Gastrocnemius medialis (tissue), 4 donors: ENCODE data around the gene FANCM. TPM values are rescaled to one million over a fixed set of nuclear protein-coding genes. Genes with fewer than 3 reads are reported as not detected.
A peak's percentile ranks its signal among the peaks of the same experiment; 100 is the strongest.

ENCODE experiments used
- ATAC-seq, 2 donors: fragments of 150-250 bp; one replicate each; pipeline ENCODE4 v1.9.1; 2016
- DNase-seq, 2 donors: peaks; one replicate each; pipeline ENCODE4 v3.0.0-alpha.2; 2019
- H3K27ac ChIP-seq, 4 donors: fragments of 200-600 bp; sonication (generic); 1 replicate in 1 of 4; 2 replicates in 3 of 4; pipeline ENCODE4 v1.5.1; 2016 to 2018; ENCODE audit warnings: mild to moderate bottlenecking in 2 of 4, moderate library complexity in 1 of 4
- H3K27me3 ChIP-seq, 3 donors: fragments of 200-600 bp; sonication (generic) in 2 of 3; 1 replicate in 1 of 3; 2 replicates in 2 of 3; pipeline versions ENCODE4 v1.5.1 to v1.6.0; 2016 to 2019; ENCODE audit warnings: mild to moderate bottlenecking in 1 of 3, moderate library complexity in 1 of 3
- H3K36me3 ChIP-seq, 2 donors: fragments of 200-600 bp; sonication (generic) in 1 of 2; one replicate each; pipeline ENCODE4 v1.5.1; 2017 to 2018
- H3K4me1 ChIP-seq, 2 donors: fragments of 200-600 bp; sonication (generic) in 1 of 2; one replicate each; pipeline ENCODE4 v1.5.1; 2016 to 2017; ENCODE audit warnings: mild to moderate bottlenecking in 2 of 2
- H3K4me3 ChIP-seq, 4 donors: fragments of 200-600 bp; sonication (generic) in 3 of 4; 1 replicate in 1 of 4; 2 replicates in 3 of 4; pipeline ENCODE4 v1.5.1; 2016 to 2019; ENCODE audit warnings: mild to moderate bottlenecking in 2 of 4
- H3K9me3 ChIP-seq, 3 donors: fragments of 200-600 bp; sonication (generic) in 2 of 3; 1 replicate in 1 of 3; 2 replicates in 2 of 3; pipeline ENCODE4 v1.5.1; 2016 to 2019
- POLR2A ChIP-seq, 2 donors: fragments of 450-650 bp; IDR thresholded peaks; one replicate each; pipeline ENCODE4 v1.6.1; 2017; ENCODE audit warnings: antibody characterized with exemption in 2 of 2, mild to moderate bottlenecking in 2 of 2, moderate library complexity in 2 of 2
- in situ Hi-C, 4 donors: fragments of 200-750 bp; cut with MboI; loops; one replicate each; pipeline versions ENCODE4 v1.15.0 to v1.8.0; 2017; ENCODE audit warnings: low sequenced_read_pairs in 4 of 4
- intact Hi-C: fragments of 100-400 bp; cut with DNase I; formaldehyde crosslinking; loops from one replicate; pipeline ENCODE4 v1.15.1; 2023; ENCODE audit warnings: low total_unique reads
- total RNA-seq, 4 donors: library from RNA; depleted of rRNA; stranded (reverse); fragments of >200 nt; gene quantifications; one replicate each; pipeline versions ENCODE4 v1.1.0 to v1.2.3, GENCODE V29; 2016
- TF ChIP-seq, protein P1 (sequence below), 5 experiments: fragments of 450-650 bp in 3 of 5; fragments of 200-600 bp in 2 of 5; sonication (generic) in 2 of 5; IDR thresholded peaks in 4 of 5; conservative IDR thresholded peaks in 1 of 5; 1 replicate in 4 of 5; 2 replicates in 1 of 5; pipeline ENCODE4 v1.5.1; 2016 to 2019; ENCODE audit warnings: antibody characterized with exemption in 5 of 5, mild to moderate bottlenecking in 3 of 5, moderate library complexity in 3 of 5

Gene FANCM, protein sequence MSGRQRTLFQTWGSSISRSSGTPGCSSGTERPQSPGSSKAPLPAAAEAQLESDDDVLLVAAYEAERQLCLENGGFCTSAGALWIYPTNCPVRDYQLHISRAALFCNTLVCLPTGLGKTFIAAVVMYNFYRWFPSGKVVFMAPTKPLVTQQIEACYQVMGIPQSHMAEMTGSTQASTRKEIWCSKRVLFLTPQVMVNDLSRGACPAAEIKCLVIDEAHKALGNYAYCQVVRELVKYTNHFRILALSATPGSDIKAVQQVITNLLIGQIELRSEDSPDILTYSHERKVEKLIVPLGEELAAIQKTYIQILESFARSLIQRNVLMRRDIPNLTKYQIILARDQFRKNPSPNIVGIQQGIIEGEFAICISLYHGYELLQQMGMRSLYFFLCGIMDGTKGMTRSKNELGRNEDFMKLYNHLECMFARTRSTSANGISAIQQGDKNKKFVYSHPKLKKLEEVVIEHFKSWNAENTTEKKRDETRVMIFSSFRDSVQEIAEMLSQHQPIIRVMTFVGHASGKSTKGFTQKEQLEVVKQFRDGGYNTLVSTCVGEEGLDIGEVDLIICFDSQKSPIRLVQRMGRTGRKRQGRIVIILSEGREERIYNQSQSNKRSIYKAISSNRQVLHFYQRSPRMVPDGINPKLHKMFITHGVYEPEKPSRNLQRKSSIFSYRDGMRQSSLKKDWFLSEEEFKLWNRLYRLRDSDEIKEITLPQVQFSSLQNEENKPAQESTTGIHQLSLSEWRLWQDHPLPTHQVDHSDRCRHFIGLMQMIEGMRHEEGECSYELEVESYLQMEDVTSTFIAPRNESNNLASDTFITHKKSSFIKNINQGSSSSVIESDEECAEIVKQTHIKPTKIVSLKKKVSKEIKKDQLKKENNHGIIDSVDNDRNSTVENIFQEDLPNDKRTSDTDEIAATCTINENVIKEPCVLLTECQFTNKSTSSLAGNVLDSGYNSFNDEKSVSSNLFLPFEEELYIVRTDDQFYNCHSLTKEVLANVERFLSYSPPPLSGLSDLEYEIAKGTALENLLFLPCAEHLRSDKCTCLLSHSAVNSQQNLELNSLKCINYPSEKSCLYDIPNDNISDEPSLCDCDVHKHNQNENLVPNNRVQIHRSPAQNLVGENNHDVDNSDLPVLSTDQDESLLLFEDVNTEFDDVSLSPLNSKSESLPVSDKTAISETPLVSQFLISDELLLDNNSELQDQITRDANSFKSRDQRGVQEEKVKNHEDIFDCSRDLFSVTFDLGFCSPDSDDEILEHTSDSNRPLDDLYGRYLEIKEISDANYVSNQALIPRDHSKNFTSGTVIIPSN (N-terminal part only)
- 1 to 10 TPM; 2.1 to 3.9 (median 2.9) TPM for total RNA-seq

DNA sequence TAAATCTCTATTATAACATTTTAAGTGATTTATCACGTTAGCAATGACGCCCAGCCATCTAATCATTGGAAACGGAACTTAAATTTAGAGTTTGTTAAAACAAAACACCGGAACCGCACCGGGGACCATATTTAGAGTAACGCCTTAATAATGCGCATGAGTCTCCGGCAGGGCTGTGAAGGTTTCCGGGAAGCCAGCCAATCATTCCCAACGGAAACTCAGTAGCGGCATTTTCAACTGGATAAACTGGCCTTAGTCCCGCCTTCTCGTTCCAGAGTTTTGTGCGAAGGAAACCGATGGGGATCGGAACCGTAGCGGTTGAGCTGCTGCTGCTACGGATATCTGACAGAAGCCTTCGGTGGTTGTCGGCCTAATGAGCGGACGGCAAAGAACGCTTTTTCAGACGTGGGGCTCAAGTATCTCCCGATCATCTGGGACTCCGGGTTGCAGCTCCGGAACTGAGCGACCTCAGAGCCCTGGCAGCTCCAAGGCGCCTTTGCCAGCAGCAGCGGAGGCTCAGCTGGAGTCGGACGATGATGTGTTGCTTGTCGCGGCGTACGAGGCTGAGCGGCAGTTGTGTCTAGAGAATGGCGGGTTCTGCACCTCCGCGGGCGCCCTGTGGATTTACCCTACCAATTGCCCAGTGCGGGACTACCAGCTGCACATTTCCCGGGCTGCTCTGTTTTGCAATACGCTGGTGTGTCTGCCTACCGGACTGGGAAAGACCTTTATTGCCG, at the start of gene FANCM:
Gene FANCM, plus strand, starts transcription at position 272 of the 737 bp plus-strand sequence. Its CDS starts 102 bp downstream, at position 374.
- Histone ChIP-seq H3K4me3 (peak within 1 kb of the TSS; percentile 66 to 89 (median 73)), H3K4me1 (peaks cover 47 to 48% of the 10 kb centered on the region in 2 donors), H3K36me3 (no peaks in the 10 kb centered on the region), H3K27me3 (no peaks in the 10 kb centered on the region), H3K9me3 (no peaks in the 10 kb centered on the region), H3K27ac (peak within 1 kb of the TSS; percentile 89 to 95 (median 91))
- DNase-seq: peak; percentile 90 to 93
- TF ChIP-seq POLR2A (IDR thresholded peaks at IDR 0.05): peak in 1 of 2 donors; percentile 30
- TF ChIP-seq, protein P1, sequence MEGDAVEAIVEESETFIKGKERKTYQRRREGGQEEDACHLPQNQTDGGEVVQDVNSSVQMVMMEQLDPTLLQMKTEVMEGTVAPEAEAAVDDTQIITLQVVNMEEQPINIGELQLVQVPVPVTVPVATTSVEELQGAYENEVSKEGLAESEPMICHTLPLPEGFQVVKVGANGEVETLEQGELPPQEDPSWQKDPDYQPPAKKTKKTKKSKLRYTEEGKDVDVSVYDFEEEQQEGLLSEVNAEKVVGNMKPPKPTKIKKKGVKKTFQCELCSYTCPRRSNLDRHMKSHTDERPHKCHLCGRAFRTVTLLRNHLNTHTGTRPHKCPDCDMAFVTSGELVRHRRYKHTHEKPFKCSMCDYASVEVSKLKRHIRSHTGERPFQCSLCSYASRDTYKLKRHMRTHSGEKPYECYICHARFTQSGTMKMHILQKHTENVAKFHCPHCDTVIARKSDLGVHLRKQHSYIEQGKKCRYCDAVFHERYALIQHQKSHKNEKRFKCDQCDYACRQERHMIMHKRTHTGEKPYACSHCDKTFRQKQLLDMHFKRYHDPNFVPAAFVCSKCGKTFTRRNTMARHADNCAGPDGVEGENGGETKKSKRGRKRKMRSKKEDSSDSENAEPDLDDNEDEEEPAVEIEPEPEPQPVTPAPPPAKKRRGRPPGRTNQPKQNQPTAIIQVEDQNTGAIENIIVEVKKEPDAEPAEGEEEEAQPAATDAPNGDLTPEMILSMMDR (IDR thresholded peaks at IDR 0.05 in 4 of 5, conservative IDR thresholded peaks at IDR 0.05 in 1 of 5): no peak
- intact Hi-C loops: loop anchor here (2.0 to 5.0 kb wide), 2 partner anchors 117 to 131 kb away; partner anchors contain the start of gene MIS18BP1
- in situ Hi-C loops: loop anchor here in 3 of 4 donors (10.0 to 25.0 kb wide), 4 partner anchors 51 to 231 kb away; partner anchors contain the start of genes KLHL28 (in 3 of the 3), TOGARAM1 (in 3 of the 3) and PRPF39 (in 1 of the 3)
- peak; percentile 72 to 73 for ATAC-seq

DNA sequence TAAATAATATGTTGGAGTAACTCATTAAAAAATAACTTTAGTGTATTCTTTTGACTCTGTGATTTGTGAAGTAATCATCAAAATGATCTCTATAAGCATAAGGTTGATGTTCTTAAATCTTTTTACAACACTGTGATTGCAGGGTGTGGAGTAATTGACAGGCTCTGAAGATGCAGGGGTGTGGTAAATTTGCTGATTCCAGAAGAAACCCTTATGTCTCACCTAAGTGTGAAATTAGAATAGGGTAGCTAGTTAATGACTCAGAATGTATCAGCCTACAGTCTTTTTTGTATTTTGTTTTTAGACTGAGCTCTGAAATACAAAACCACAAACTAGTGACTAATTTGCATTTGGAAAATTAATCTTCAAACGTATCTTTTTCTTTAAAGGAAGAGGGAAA, 45.9 kb upstream of the FANCM start:
- no peaks in the 10 kb centered on the region for H3K36me3 ChIP-seq
- TF ChIP-seq, protein P1 (IDR thresholded peaks at IDR 0.05 in 4 of 5, conservative IDR thresholded peaks at IDR 0.05 in 1 of 5): no peak
- no peak for TF ChIP-seq POLR2A (IDR thresholded peaks at IDR 0.05)
- H3K27ac ChIP-seq: peak overlapping the region in 3 of 4 donors; percentile 2 to 18 (median 11)
- ATAC-seq: no peak
- H3K9me3 ChIP-seq: no peaks in the 10 kb centered on the region
- peaks cover 24 to 65% of the 10 kb centered on the region in 2 donors for H3K4me1 ChIP-seq
- H3K4me3 ChIP-seq: no peak overlapping the region
- DNase-seq: no peak
- intact Hi-C loops: no loop called here
- H3K27me3 ChIP-seq: no peaks in the 10 kb centered on the region
- in situ Hi-C loops: loop anchor here in 1 of 4 donors (10.0 kb wide), 1 partner anchor 45 kb away; the partner anchor contains the start of genes FANCM and FKBP3

DNA sequence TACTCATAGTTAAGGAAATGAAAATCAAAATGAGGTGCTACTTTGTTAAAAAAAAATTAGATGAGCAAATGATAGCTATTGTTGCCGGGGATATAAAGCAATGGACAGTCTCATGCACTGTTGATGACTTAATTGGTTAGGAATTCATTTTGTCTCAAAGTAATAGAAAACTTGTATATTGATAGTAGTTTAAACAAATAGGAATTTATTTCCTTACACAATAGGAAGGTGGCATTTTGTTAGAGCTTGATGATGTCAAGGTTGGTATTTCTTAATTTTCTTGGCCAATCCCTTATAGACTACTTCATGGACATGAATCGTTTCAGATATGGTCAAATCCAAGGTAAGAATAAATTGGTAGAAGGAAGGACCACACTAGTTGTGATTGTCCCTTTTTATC, 44.0 kb upstream of the FANCM start:
- Histone ChIP-seq H3K4me3 (no peak overlapping the region), H3K27me3 (no peaks in the 10 kb centered on the region), H3K4me1 (peaks cover 11 to 46% of the 10 kb centered on the region in 2 donors), H3K36me3 (peaks cover 0 to 16% of the 10 kb centered on the region in 2 donors), H3K27ac (no peak overlapping the region), H3K9me3 (no peaks in the 10 kb centered on the region)
- DNase-seq (no peak), ATAC-seq (no peak)
- TF ChIP-seq, protein P1 (IDR thresholded peaks at IDR 0.05 in 4 of 5, conservative IDR thresholded peaks at IDR 0.05 in 1 of 5): no peak
- TF ChIP-seq POLR2A (IDR thresholded peaks at IDR 0.05): no peak
- intact Hi-C loops (no loop called here), in situ Hi-C loops (no loop called here)
